Naive thymus-derived CD4-positive, alpha-beta T cell (primary cell): Measurements from ENCODE around the gene HOXB7. TPM values are rescaled to one million over a fixed set of nuclear protein-coding genes. Genes with fewer than 3 reads are reported as not detected.

Source experiments
- ATAC-seq: fragments of 150-1000 bp; cut with Tn5 transposase; 2 replicates; pipeline ENCODE4 v1.10.0; 2021; ENCODE audit warnings: mild to moderate bottlenecking, moderate library complexity
- CTCF ChIA-PET: fragments of 350-600 bp; sonication (Branson Sonifier 250); formaldehyde crosslinking; loops from one replicate; lab custom pipeline; 2021; ENCODE audit warnings: antibody characterized with exemption; lab: Charles Lee
- POLR2A ChIA-PET: fragments of 350-600 bp; sonication (Branson Sonifier 250); formaldehyde crosslinking; loops from one replicate; lab custom pipeline; 2021; ENCODE audit warnings: antibody characterized with exemption, inconsistent platforms; lab: Charles Lee
- DNase-seq, 9 donors: peaks; one replicate each; pipeline versions ENCODE4 v3.0.0 to v3.0.0-alpha.2; 2020 to 2022; ENCODE audit warnings: mixed read lengths in 1 of 9
- H3K27ac ChIP-seq: one replicate; pipeline ENCODE4 v1.7.0; 2013; ENCODE audit warnings: mild to moderate bottlenecking, low read depth, low read length, moderate library complexity
- H3K27me3 ChIP-seq, 2 donors: one replicate each; pipeline ENCODE4 v1.7.0; 2013; ENCODE audit warnings: low read length in 2 of 2, mild to moderate bottlenecking in 2 of 2, moderate library complexity in 2 of 2; ENCODE audit not compliant: control insufficient read depth in 2 of 2, insufficient read depth in 2 of 2
- H3K36me3 ChIP-seq, 3 experiments: 1 replicate in 2 of 3; 2 replicates in 1 of 3; pipeline ENCODE4 v1.7.0; 2013; ENCODE audit warnings: low read length in 3 of 3, mild to moderate bottlenecking in 3 of 3, moderate library complexity in 1 of 3; ENCODE audit not compliant: insufficient read depth in 3 of 3, control insufficient read depth in 2 of 3
- H3K4me1 ChIP-seq, 2 donors: one replicate each; pipeline ENCODE4 v1.7.0; 2013; ENCODE audit warnings: low read length in 2 of 2, mild to moderate bottlenecking in 2 of 2, moderate library complexity in 1 of 2; ENCODE audit not compliant: control insufficient read depth in 2 of 2, insufficient read depth in 2 of 2
- H3K4me3 ChIP-seq: 2 replicates; pipeline ENCODE4 v1.7.0; 2013; ENCODE audit warnings: mild to moderate bottlenecking, low read length
- H3K9me3 ChIP-seq, 3 experiments: 1 replicate in 2 of 3; 2 replicates in 1 of 3; pipeline ENCODE4 v1.7.0; 2013; ENCODE audit warnings: low read length in 3 of 3; ENCODE audit not compliant: control insufficient read depth in 2 of 3
- H3K27ac Mint-ChIP-seq, 9 donors: one replicate each; pipeline ENCODE4 v1.8.0; 2020 to 2022; ENCODE audit warnings: mixed read lengths in 9 of 9, mild to moderate bottlenecking in 8 of 9, moderate library complexity in 5 of 9, inconsistent platforms in 2 of 9
- H3K27me3 Mint-ChIP-seq, 5 donors: one replicate each; pipeline ENCODE4 v1.8.0; 2021 to 2022; ENCODE audit warnings: mixed read lengths in 5 of 5, mild to moderate bottlenecking in 1 of 5
- H3K36me3 Mint-ChIP-seq, 5 donors: one replicate each; pipeline ENCODE4 v1.8.0; 2020 to 2022; ENCODE audit warnings: mixed read lengths in 5 of 5, mild to moderate bottlenecking in 3 of 5, inconsistent platforms in 1 of 5
- H3K4me1 Mint-ChIP-seq, 7 donors: one replicate each; pipeline ENCODE4 v1.8.0; 2020 to 2022; ENCODE audit warnings: mixed read lengths in 7 of 7, mild to moderate bottlenecking in 3 of 7, inconsistent platforms in 1 of 7
- H3K4me3 Mint-ChIP-seq, 10 donors: one replicate each; pipeline ENCODE4 v1.8.0; 2020 to 2022; ENCODE audit warnings: mild to moderate bottlenecking in 10 of 10, mixed read lengths in 10 of 10, moderate library complexity in 6 of 10, inconsistent platforms in 2 of 10
- H3K9me3 Mint-ChIP-seq, 11 donors: one replicate each; pipeline ENCODE4 v1.8.0; 2020 to 2022; ENCODE audit warnings: mixed read lengths in 11 of 11, mild to moderate bottlenecking in 4 of 11, inconsistent platforms in 1 of 11, moderate library complexity in 1 of 11
- intact Hi-C, 2 donors: fragments of 100-400 bp; cut with micrococcal nuclease; formaldehyde crosslinking; loops; one replicate each; pipeline ENCODE4 v1.15.1; 2023
- polyA plus RNA-seq, 2 donors: library from polyadenylated mRNA; unstranded; fragments of 300-500 nt; fragmentation: Illumina TruSeq; gene quantifications; one replicate each; pipeline ENCODE4 v1.2.3, GENCODE V29; 2021
- total RNA-seq, 6 experiments: library from RNA in 5 of 6; stranded (reverse) in 5 of 6; gene quantifications; 1 replicate in 5 of 6; 2 replicates in 1 of 6; pipeline ENCODE4 v1.2.3 and lab custom pipeline; 2021 to 2026

HOXB7 gene
- total and polyA plus RNA-seq, 7 experiments from 2014 or later = 0.31 TPM; not detected in 6

DNA sequence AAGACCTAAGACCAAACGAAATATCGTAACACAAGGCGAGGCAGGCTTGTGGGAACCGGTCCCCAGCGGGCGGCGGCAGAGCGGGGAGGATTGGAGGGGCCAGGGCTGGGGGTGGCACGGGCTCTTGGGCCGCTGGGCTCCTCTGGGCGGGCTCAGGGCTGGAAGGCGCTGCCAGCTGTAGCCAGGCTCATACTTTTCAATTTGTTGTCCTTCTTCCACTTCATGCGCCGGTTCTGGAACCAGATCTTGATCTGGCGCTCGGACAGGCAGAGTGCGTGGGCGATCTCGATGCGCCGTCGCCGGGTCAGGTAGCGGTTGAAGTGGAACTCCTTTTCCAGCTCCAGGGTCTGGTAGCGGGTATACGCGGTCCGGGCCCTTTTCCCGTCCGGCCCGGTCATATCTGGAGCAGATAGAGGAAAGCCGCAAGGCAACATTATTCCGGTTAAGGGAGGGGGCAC is 18.7 kb downstream of the HOXB7 start:
- H3K9me3 Mint-ChIP-seq = no peaks in the 10 kb centered on the region
- POLR2A ChIA-PET = interaction anchor here (1.8 kb wide), 1 partner anchor 43 kb away, joined by 5 read pairs; no protein-coding TSS in a partner anchor
- Histone ChIP-seq H3K27ac (no peak overlapping the region), H3K9me3 (no peaks in the 10 kb centered on the region), H3K27me3 (peaks cover 6 to 40% of the 10 kb centered on the region in 2 donors), H3K4me3 (no peak overlapping the region), H3K36me3 (no peaks in the 10 kb centered on the region), H3K4me1 (peaks cover 20 to 26% of the 10 kb centered on the region in 2 donors)
- peaks cover 89 to 97% (median 93%) of the 10 kb centered on the region in 5 donors for H3K27me3 Mint-ChIP-seq
- CTCF ChIA-PET = interaction anchor here (1.2 to 4.6 kb wide), 11 partner anchors 9 to 294 kb away, joined by 3 to 47 read pairs (median 4); no protein-coding TSS in a partner anchor
- H3K27ac Mint-ChIP-seq = no peak overlapping the region
- peaks cover 0 to 9% (median 0%) of the 10 kb centered on the region in 5 donors for H3K36me3 Mint-ChIP-seq
- no peak for DNase-seq
- ATAC-seq = no peak
- H3K4me1 Mint-ChIP-seq = peaks cover 21 to 57% (median 32%) of the 10 kb centered on the region in 7 donors
- H3K4me3 Mint-ChIP-seq = peak overlapping the region in 5 of 10 donors; percentile 16 to 88 (median 81)
- intact Hi-C loops = loop anchor here (2.0 to 10.0 kb wide), 2 partner anchors 333 to 417 kb away; no protein-coding TSS in a partner anchor

GRCh38 chr17:48591255-48592056 is 19.4 kb downstream of the HOXB7 start:
- Mint-ChIP-seq H3K27ac (no peak overlapping the region), H3K27me3 (peaks cover 89 to 97% (median 93%) of the 10 kb centered on the region in 5 donors), H3K4me1 (peaks cover 17 to 57% (median 28%) of the 10 kb centered on the region in 7 donors), H3K9me3 (no peaks in the 10 kb centered on the region), H3K4me3 (peak overlapping the region in 5 of 10 donors; percentile 6 to 81 (median 51)), H3K36me3 (peaks cover 0 to 9% (median 0%) of the 10 kb centered on the region in 5 donors)
- ATAC-seq (no peak), DNase-seq (no peak)
- Histone ChIP-seq H3K4me3 (no peak overlapping the region), H3K9me3 (no peaks in the 10 kb centered on the region), H3K36me3 (no peaks in the 10 kb centered on the region), H3K27me3 (peaks cover 3 to 40% of the 10 kb centered on the region in 2 donors), H3K4me1 (peaks cover 14 to 21% of the 10 kb centered on the region in 2 donors), H3K27ac (no peak overlapping the region)
- POLR2A ChIA-PET = no interaction called here
- CTCF ChIA-PET = interaction anchor here (0.6 to 2.6 kb wide), 6 partner anchors 9 to 630 kb away, joined by 3 to 18 read pairs (median 4); no protein-coding TSS in a partner anchor
- intact Hi-C loops = loop anchor here (2.0 to 10.0 kb wide), 2 partner anchors 333 to 417 kb away; no protein-coding TSS in a partner anchor

DNA sequence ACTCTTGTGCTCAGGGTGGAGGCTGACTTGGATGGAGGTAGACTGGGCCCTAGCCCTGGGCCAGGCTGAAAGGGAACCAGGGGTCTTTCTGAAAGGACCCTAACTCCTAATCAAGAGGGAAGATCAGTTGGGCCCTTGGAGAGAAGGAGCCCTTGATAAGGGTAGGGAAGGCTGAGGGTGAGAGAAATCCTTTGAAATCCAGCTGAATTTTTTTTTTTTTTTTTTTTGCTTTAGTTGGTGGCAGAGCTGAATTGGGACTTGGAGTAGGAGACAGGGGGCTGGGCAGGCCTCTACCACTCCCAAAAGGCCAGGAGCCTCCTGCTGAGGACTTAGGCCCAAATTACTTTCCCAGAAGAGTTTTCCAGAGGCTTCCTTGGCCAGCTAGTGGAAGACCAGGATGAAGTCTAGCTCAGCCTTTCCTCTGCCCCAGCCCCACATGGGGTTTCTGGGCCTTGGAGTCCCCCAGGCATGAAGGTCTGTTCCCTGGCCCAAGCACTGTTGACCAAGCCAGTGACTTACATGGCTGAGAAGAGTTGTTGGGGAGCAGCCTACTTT is 20.1 kb downstream of the HOXB7 start:
- POLR2A ChIA-PET = interaction anchor here (0.6 kb wide), 1 partner anchor 335 kb away, joined by 3 read pairs; no protein-coding TSS in a partner anchor
- H3K4me1 Mint-ChIP-seq = peaks cover 20 to 60% (median 32%) of the 10 kb centered on the region in 7 donors
- H3K9me3 Mint-ChIP-seq = no peaks in the 10 kb centered on the region
- no peaks in the 10 kb centered on the region for H3K36me3 ChIP-seq
- H3K27me3 ChIP-seq = peaks cover 8 to 42% of the 10 kb centered on the region in 2 donors
- H3K27ac Mint-ChIP-seq = peak overlapping the region in 1 of 9 donors; percentile 40
- no peak for DNase-seq
- peaks cover 20 to 23% of the 10 kb centered on the region in 2 donors for H3K4me1 ChIP-seq
- H3K27me3 Mint-ChIP-seq = peaks cover 90 to 97% (median 95%) of the 10 kb centered on the region in 5 donors
- no peak overlapping the region for H3K4me3 ChIP-seq
- no peak overlapping the region for H3K27ac ChIP-seq
- H3K4me3 Mint-ChIP-seq = peak overlapping the region in 2 of 10 donors; percentile 6 to 76
- intact Hi-C loops = loop anchor here in 1 of 2 donors (10.0 kb wide), 1 partner anchor 416 kb away; no protein-coding TSS in a partner anchor
- H3K9me3 ChIP-seq = no peaks in the 10 kb centered on the region
- peaks cover 0 to 9% (median 0%) of the 10 kb centered on the region in 5 donors for H3K36me3 Mint-ChIP-seq
- ATAC-seq = no peak
- CTCF ChIA-PET = interaction anchor here (0.7 to 2.6 kb wide), 3 partner anchors 27 to 216 kb away, joined by 3 to 8 read pairs (median 4); no protein-coding TSS in a partner anchor

- peak within 1 kb of the TSS in 1 of 9 donors; percentile 40 for H3K27ac Mint-ChIP-seq
- intact Hi-C loops = loop anchor here in 1 of 2 donors (10.0 kb wide), 1 partner anchor 415 kb away; no protein-coding TSS in a partner anchor
- no peak within 1 kb of the TSS for H3K4me3 ChIP-seq
- POLR2A ChIA-PET = interaction anchor here (0.6 to 1.4 kb wide), 2 partner anchors 16 to 334 kb away, joined by 3 to 5 read pairs; no protein-coding TSS in a partner anchor
- H3K36me3 Mint-ChIP-seq = peaks cover 0 to 9% (median 0%) of the 10 kb centered on the region in 5 donors
- no peaks in the 10 kb centered on the region for H3K36me3 ChIP-seq
- peaks cover 8 to 43% of the 10 kb centered on the region in 2 donors for H3K27me3 ChIP-seq
- no peak within 1 kb of the TSS for H3K27ac ChIP-seq
- DNase-seq (no peak), ATAC-seq (no peak)
- peak within 1 kb of the TSS in 2 of 10 donors; percentile 6 to 76 for H3K4me3 Mint-ChIP-seq
- H3K4me1 ChIP-seq = peaks cover 21 to 25% of the 10 kb centered on the region in 2 donors
- H3K9me3 ChIP-seq = no peaks in the 10 kb centered on the region
- H3K27me3 Mint-ChIP-seq = peaks cover 87 to 97% (median 94%) of the 10 kb centered on the region in 5 donors
- H3K9me3 Mint-ChIP-seq = no peaks in the 10 kb centered on the region
- H3K4me1 Mint-ChIP-seq = peaks cover 26 to 66% (median 39%) of the 10 kb centered on the region in 7 donors
- CTCF ChIA-PET = interaction anchor here (0.7 to 2.6 kb wide), 4 partner anchors 28 to 215 kb away, joined by 3 to 8 read pairs (median 4); no protein-coding TSS in a partner anchor
Measured at GRCh38 chr17:48589831-48590606, 20.8 kb downstream of the HOXB7 start, which contains the start of gene HOXB3. HOXB3 (minus strand) TSS chr17:48590241; CDS start chr17:48552474, 37,767 bp downstream.

DNA sequence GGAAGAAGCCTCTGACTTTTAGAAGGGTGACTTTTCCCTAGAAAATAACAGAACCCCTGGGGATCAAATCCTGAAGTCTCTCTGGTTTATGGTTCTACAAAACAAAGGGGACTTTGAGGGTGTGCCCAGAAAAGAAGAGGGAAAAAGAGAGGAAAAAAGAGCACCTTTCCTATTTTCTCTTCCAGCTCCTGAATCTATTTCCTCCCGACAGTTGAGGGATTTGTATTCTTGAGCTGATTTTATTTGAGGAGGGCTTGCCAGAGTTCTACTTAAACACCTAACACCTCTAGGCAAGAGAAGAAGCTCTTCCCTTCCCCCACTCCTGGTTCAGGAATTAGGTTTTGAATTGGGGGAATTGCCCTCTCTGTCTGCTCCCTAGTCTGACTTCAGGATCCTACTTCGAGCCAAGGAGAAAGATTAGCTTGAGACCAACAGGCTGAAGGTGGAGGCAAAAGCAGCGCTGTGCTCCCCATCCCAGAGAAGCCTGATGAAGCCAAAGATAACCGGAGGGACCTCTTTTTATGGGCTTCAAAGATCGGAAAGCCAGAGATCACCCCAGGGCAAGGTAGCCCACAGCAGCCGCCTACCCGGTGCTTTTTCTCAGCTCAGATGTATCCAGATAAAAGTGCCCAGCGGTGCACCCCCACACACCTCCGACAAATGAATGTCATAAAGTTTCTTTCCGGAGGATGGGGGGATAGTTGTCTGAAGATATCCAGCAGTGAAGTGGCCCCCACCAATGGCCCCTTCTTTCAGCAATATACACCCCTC is 21.6 kb downstream of the HOXB7 start:
- ChIA-PET CTCF (interaction anchor here (0.8 to 2.6 kb wide), 3 partner anchors 30 to 97 kb away, joined by 3 to 8 read pairs (median 3); no protein-coding TSS in a partner anchor), POLR2A (interaction anchor here (1.1 to 1.4 kb wide), 2 partner anchors 15 to 243 kb away, joined by 3 to 5 read pairs; no protein-coding TSS in a partner anchor)
- H3K36me3 Mint-ChIP-seq = peaks cover 0 to 9% (median 0%) of the 10 kb centered on the region in 5 donors
- peaks cover 21 to 28% of the 10 kb centered on the region in 2 donors for H3K4me1 ChIP-seq
- intact Hi-C loops = no loop called here
- ATAC-seq (no peak), DNase-seq (no peak)
- no peaks in the 10 kb centered on the region for H3K9me3 ChIP-seq
- peaks cover 27 to 69% (median 40%) of the 10 kb centered on the region in 7 donors for H3K4me1 Mint-ChIP-seq
- H3K4me3 ChIP-seq = no peak overlapping the region
- H3K27me3 Mint-ChIP-seq = peaks cover 90 to 98% (median 94%) of the 10 kb centered on the region in 5 donors
- H3K27ac Mint-ChIP-seq = no peak overlapping the region
- H3K27me3 ChIP-seq = peaks cover 8 to 38% of the 10 kb centered on the region in 2 donors
- no peak overlapping the region for H3K27ac ChIP-seq
- no peaks in the 10 kb centered on the region for H3K9me3 Mint-ChIP-seq
- H3K36me3 ChIP-seq = no peaks in the 10 kb centered on the region
- peak overlapping the region in 1 of 10 donors; percentile 38 for H3K4me3 Mint-ChIP-seq
